T1000 (cell line): ENCODE measurements around the gene RBP5.
A peak's percentile ranks its signal among the peaks of the same experiment; 100 is the strongest.

Experiments
- DNase-seq: peaks from one replicate; lab custom pipeline; 2025; ENCODE audit warnings: mixed read lengths; lab: John Stamatoyannopoulos, UW

Gene RBP5

GRCh38 chr12:7145671-7146070 lies 17.0 kb upstream of the RBP5 start:
- no peak for DNase-seq

GRCh38 chr12:7144414-7145120 lies 15.9 kb upstream of the RBP5 start:
- no peak for DNase-seq

GRCh38 chr12:7143564-7143963 lies 14.9 kb upstream of the RBP5 start:
- DNase-seq: no peak

DNA sequence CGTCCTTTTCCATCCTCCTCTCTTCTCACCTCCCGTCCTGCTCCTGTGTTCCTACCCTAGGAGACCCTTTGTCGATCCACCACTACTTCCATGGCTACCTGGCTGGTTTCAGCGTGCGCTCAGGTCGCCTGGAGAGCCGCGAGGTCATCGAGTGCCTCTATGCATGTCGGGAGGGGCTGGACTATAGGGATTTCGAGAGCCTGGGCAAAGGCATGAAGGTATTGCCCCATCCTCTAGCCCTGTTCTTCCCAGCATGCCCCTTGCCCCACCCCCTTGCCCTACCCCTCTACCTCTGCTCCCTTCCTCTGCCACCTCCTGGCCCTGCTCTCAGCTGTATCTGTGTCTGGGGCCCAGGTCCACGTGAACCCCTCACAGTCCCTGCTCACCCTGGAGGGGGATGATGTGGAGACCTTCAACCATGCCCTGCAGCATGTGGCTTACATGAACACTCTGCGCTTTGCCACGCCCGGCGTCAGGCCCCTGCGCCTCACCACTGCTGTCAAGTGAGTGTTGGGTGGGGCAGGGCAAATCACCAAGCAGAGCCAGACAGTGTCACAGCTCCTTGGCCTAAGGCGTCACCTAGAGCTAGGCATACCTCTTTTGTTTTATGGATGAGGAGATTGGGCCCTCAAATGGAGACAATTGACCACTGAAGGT lies 14.2 kb upstream of the RBP5 start:
- DNase-seq: no peak

DNA sequence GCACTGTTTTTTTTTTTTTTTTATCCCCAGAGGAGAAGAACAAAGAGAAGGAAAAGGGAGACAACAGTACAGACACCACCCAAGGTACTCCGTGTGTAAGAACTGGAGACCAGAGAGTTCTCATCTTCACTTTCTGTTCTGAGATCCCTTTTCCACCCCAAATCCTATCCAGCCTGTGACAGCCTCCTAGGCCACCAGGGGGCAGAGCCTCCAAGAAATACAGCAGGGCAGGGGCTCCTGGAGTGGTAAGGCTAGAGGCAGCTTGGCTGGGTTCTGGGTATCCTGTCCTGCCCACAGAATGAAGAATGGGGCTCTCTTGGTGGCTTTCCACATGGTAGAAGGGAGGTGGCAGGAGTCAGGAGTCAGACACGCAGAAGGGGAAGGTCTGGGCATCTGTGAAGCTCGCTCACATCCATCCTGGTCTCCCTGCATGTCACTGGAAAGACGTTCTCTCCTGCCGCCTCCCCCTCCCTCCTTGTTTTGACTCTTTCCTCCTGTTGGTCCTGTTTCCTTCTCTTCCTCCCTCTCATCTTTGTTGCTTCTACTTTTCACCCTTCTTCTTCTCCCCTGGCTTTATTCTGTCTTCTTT lies 13.5 kb upstream of the RBP5 start:
- DNase-seq: peak; percentile 25

DNA sequence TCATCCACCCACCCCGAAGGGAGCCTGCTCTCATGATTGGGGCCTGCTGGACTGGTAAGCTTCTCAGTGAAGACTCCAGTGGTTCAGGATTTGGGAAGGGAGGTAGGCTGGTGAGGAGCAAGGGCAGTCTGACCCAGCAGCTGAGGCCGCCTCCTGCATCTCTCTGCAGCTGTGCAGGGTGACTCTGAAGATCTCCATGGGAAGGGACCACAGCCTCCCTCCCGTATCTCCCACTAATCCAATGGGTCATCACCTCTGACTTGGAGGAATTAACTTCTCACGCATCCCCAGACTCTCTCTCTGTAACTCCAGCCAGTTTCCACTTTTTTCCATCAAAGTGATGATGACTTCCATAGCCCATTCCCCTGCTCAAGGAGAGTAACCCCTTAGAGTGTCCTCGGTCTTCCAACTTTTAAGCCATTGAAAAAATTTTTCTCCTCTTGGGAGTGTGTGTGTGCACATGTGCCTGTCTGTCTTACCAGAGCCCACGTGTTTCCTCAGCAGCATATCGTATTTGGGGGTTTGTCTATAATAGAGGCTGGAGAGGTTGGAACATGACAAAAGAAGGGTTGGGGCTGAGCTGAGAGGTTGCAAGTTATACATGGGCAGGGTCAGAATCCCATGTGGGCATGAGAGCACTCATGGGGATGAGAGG lies 12.8 kb upstream of the RBP5 start:
- no peak for DNase-seq

DNA sequence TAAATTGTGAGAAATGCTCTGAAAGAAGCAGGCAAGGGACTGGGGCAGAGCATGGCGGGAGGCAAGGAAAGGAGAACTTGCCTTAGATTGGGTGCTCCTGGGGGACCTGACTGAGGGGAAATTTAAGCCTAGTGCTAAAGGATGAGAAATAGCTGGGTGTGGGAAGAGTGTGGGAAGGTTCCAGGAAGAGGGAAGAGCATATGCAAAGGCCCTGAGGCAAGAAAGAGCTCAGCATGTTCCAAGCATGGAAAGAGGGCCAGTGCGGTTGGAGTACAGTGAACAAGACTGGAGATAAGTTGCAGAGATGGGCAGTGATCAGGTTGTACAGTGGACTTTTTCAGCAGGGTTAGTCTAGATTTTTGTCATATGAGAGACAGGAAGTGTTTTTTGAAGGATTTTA lies 10.5 kb upstream of the RBP5 start:
- no peak for DNase-seq

DNA sequence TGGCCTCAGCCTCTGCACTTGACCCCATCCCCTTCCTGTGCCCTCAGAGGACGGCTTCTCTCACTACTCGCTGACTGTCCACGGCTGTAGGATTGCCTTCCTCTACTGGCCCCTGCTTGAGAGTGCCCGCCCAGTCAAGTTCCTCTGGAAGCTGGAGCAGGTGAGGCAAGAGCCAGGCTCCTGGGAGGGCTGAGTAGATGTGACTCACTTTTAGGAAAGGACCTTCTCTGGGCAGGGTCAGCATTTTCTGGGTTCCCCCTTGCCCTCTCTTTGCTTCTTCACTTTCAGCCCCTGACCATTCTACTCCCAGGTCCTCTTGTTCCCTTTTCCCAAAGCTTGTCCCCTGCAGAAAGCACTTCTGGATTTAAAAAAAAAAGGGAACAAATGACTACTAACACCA lies 9.2 kb upstream of the RBP5 start:
- no peak for DNase-seq

GRCh38 chr12:7136676-7137075 lies 8.0 kb upstream of the RBP5 start:
- DNase-seq: no peak

DNA sequence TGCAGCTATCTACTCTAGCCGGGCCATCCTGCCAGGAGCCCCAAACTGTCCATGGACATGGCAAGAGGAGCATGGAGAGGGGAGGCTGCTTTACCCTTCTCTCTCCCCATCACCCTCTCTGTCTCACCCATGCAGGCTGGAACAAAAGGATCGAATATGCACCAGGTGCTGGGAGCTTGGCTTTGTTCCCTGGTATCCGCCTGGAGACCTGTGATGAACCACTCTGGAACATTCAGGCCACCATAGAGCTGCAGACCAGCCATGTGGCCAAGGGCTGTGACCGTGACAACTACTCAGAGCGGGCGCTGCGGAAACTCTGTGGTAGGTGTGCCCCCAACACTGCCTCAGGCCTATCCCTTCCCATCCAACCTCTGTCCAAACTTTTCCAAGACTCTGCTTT lies 7.4 kb upstream of the RBP5 start:
- no peak for DNase-seq

- DNase-seq: no peak
These were observed 5.9 kb upstream of the RBP5 start for GRCh38 chr12:7134396-7135166.

GRCh38 chr12:7131502-7131866 lies 2.8 kb upstream of the RBP5 start:
- DNase-seq: no peak

DNA sequence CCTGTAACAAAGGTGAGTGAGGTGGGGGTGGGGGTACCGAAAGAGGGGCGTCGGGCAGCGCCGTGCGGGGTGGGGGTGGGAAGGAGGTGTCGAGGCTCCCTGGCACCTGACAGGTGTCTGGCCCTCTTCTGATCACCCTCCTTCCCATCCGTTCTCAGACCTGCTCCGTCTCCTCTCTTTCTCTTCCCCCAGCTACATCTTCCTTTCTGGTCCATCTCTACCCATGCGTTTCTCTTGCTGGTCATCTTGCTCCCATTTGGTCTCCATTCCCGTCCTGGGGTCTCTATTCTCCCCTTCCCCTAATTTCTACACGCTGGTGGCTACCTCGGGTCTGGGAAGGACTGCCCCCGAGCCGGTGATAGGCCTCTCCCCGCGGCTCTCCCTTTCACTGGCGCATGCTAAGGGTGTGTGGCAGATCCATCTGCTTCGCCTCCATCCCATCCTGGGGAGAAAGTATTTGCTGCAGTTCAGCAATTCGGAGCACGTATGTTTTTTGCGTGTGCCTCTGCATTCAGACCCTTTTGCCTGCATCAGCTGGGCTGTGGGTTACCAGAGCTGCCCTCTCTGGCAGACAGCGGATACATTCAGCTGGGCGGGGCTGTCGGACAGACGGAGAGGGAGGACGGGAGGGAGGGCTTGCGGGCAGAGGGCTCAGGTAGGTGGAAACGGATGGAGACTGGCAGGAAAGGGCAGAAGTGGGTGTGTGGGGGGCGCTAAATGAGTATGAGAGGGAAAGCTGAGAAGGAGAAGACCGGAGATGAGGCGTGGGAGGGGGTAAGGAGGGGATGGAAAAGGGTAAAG lies 2.2 kb upstream of the RBP5 start:
- DNase-seq: peak; percentile 17

GRCh38 chr12:7129872-7130691 lies 1.4 kb upstream of the RBP5 start, which contains the start of gene CLSTN3:
Gene CLSTN3, plus strand, starts transcription at chr12:7130371. Its CDS starts 278 bp downstream, at chr12:7130649.
- DNase-seq: peak; percentile 68

GRCh38 chr12:7129287-7129871 lies 690 bp upstream of the RBP5 start:
- no peak for DNase-seq

DNA sequence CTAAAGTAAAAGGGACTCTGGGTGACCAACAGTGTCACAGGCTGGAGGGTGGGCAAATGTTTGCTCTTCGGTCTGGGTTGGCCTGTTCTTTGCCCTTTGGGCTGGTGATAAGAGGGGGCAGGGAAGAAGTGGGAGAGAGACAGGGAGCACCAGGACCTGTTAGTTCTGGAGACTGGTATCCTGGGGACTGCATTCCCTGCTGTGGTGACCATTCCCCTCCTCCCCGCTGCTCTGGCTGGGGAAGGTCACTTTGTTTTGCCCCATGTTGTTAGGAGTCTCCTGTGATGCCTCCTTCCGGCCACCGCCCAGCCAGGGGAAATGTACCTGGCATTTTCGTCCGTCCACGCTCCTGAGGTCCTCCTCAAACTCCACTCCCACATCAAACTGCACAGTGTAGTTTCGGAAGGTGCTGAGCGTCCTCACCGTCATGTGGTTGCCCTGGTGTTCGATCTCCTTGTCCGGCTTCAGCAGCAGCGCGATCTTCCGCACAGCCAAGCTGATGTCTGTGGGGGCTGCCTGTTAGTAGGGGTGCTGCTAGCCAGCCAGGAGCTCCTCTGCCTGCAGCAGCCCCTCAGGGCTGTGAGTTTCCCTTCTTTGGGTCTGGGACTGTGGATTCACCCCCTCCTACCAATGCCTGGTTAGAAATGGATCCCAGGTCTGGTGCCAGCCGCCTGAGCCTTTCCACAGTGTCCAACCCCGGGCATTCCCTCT lies 618 bp downstream of the RBP5 start:
- DNase-seq: no peak

DNA sequence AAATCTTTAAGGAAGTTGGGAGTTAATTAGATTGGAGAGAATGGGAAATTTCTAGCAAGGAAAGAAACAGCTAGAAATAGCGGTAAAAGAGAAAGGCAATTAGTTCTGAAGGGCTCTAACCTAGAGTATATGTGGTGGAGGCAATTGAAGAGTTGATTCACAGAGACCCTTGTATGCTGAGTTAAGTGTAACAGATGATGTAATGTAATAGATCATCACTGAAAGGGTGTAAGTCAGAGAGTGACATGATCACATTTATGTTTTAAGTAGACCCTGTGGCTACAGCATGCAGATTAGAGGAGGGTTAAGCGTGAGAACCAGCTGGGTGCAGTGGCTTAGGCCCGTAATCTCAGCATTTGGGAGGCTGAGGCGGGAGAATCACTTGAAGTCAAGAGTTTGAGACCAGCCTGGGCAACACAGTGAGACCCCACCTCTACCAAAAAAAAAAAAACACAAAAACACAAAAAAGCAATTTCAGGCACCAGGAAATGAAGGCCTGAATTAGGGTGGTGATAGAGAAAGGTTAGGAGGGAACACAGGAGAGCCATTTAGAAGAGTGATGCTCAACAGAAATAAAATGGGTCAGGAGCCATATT lies 3.0 kb downstream of the RBP5 start:
- DNase-seq: no peak

DNA sequence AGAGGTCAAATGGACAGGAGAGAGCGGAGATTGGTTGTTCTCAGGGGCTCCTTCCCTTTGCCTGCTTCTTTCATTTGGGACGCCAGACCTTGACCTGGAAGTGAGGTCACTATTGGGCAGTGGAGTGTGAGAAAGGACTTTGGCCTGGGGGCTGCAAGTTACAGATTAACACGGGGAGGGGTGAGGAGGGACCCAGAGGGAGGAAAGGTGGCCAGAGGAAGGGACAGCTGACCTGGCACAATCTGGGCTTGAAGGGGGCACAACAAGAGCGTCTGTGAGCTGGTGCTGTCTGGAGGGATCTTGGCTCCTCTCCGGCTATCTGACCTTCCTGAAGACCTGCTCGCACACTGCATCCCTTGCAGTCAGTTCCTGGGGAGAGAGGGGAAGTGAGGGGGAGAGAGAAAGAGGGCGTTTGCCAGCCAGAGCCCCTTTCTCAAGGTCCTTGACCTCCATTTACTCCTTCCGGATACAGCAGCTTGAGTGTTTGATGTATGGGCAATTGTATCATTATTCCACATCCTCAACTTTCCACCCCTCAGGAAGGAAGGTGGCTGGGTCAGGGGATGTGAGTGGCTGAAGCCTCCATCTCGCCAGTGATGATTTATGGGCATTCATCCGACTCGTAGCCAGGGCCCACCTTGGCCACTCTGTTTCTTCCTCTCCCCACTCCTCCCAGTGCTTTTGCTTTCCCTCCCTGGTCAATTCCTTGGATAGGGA lies 4.7 kb downstream of the RBP5 start:
- no peak for DNase-seq
